Breast epithelium (tissue), 3 donors: ENCODE data around the gene OR51A4.

ENCODE experiments used
- CTCF ChIP-seq, 3 donors: fragments of 450-650 bp; IDR thresholded peaks; one replicate each; pipeline ENCODE4 v1.5.1; 2016 to 2017; ENCODE audit warnings: antibody characterized with exemption in 3 of 3, mild to moderate bottlenecking in 3 of 3, moderate library complexity in 3 of 3
- POLR2A ChIP-seq: fragments of 450-650 bp; IDR thresholded peaks from one replicate; pipeline ENCODE4 v1.6.1; 2016; ENCODE audit warnings: antibody characterized with exemption, mild to moderate bottlenecking, moderate library complexity

GRCh38 chr11:4991060-4991459, 43.7 kb upstream of the OR51A4 start:
- TF ChIP-seq CTCF (IDR thresholded peaks at IDR 0.05) = no peak
- no peak for TF ChIP-seq POLR2A
